ENCODE results near the gene SORL1. TPM values are rescaled to one million over a fixed set of nuclear protein-coding genes. Genes with fewer than 3 reads are reported as not detected.

Gene SORL1
- total RNA-seq, 2 donors from 2014 or later: 66.1 to 121 TPM

- intact Hi-C loops (cut with DNase I): no loop called here
- DNase-seq: no peak
- no peaks in the 10 kb centered on the region for H3K9me3 ChIP-seq
- no peaks in the 10 kb centered on the region for H3K4me1 ChIP-seq
- H3K9ac ChIP-seq (ENCODE audit: low read depth in 2 of 2, low read length in 2 of 2): no peak overlapping the region
- H3K27ac ChIP-seq: no peak overlapping the region
- TF ChIP-seq, protein P1, sequence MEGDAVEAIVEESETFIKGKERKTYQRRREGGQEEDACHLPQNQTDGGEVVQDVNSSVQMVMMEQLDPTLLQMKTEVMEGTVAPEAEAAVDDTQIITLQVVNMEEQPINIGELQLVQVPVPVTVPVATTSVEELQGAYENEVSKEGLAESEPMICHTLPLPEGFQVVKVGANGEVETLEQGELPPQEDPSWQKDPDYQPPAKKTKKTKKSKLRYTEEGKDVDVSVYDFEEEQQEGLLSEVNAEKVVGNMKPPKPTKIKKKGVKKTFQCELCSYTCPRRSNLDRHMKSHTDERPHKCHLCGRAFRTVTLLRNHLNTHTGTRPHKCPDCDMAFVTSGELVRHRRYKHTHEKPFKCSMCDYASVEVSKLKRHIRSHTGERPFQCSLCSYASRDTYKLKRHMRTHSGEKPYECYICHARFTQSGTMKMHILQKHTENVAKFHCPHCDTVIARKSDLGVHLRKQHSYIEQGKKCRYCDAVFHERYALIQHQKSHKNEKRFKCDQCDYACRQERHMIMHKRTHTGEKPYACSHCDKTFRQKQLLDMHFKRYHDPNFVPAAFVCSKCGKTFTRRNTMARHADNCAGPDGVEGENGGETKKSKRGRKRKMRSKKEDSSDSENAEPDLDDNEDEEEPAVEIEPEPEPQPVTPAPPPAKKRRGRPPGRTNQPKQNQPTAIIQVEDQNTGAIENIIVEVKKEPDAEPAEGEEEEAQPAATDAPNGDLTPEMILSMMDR (IDR thresholded peaks at IDR 0.05): no peak
- H3K36me3 ChIP-seq: no peaks in the 10 kb centered on the region
- no peaks in the 10 kb centered on the region for H3K27me3 ChIP-seq
- no peak overlapping the region for H3K4me3 ChIP-seq
Observed at GRCh38 chr11:121472312-121472711, 20.2 kb downstream of the SORL1 start.

GRCh38 chr11:121473064-121473777 is 21.1 kb downstream of the SORL1 start:
- no peak for DNase-seq
- H3K36me3 ChIP-seq: no peaks in the 10 kb centered on the region
- intact Hi-C loops (cut with DNase I): no loop called here
- H3K4me3 ChIP-seq: no peak overlapping the region
- H3K9ac ChIP-seq (ENCODE audit: low read depth in 2 of 2, low read length in 2 of 2): no peak overlapping the region
- TF ChIP-seq, protein P1 (IDR thresholded peaks at IDR 0.05): no peak
- no peak overlapping the region for H3K27ac ChIP-seq
- H3K27me3 ChIP-seq: no peaks in the 10 kb centered on the region
- no peaks in the 10 kb centered on the region for H3K9me3 ChIP-seq
- no peaks in the 10 kb centered on the region for H3K4me1 ChIP-seq

GRCh38 chr11:121474680-121475079 is 22.6 kb downstream of the SORL1 start:
- Histone ChIP-seq H3K27me3 (no peaks in the 10 kb centered on the region), H3K36me3 (no peaks in the 10 kb centered on the region), H3K9me3 (no peaks in the 10 kb centered on the region), H3K27ac (no peak overlapping the region), H3K9ac (ENCODE audit: low read depth in 2 of 2, low read length in 2 of 2) (no peak overlapping the region), H3K4me1 (no peaks in the 10 kb centered on the region), H3K4me3 (no peak overlapping the region)
- no peak for DNase-seq
- intact Hi-C loops (cut with DNase I): no loop called here
- TF ChIP-seq, protein P1 (IDR thresholded peaks at IDR 0.05): no peak

GRCh38 chr11:121476379-121477032 is 24.4 kb downstream of the SORL1 start:
- intact Hi-C loops (cut with DNase I): no loop called here
- no peaks in the 10 kb centered on the region for H3K4me1 ChIP-seq
- no peak overlapping the region for H3K27ac ChIP-seq
- H3K4me3 ChIP-seq: no peak overlapping the region
- H3K36me3 ChIP-seq: no peaks in the 10 kb centered on the region
- TF ChIP-seq, protein P1 (IDR thresholded peaks at IDR 0.05): no peak
- DNase-seq: no peak
- H3K9me3 ChIP-seq: no peaks in the 10 kb centered on the region
- H3K9ac ChIP-seq (ENCODE audit: low read depth in 2 of 2, low read length in 2 of 2): no peak overlapping the region
- H3K27me3 ChIP-seq: no peaks in the 10 kb centered on the region

DNA sequence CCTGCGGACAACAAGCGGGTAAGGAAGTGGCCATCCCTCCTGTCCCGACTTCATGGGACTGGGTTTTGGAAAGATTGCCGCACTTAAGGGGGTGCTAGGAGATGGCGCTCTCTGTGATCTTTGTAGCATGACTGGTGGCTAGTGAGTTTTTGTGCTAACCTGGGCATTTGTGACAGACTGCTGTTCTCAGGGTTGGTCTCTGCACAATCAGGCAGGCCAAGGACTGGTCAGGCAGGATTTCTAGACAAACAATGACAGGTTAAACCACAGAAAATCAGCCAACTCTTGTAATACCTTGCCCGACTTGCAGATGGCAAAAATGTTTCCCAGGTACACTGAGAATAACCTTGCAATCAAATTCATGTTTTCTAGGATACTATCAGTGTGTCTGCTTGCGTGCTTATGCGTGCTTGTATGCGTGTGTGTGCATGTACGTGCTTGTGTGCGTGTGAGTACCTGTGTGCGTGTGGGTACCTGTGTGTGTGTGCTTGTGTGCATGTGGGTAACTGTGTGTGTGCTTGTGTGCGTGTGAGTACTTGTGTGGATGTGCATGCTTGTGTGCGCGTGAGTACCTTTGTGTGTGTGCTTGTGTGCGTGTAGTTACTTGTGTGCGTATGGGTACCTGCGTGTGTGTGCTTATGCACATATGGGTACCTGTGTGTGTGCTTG is 26.2 kb downstream of the SORL1 start:
- H3K27ac ChIP-seq: no peak overlapping the region

More for the DNA sequence above, 26.2 kb downstream of the SORL1 start:
- intact Hi-C loops (cut with DNase I): no loop called here
- H3K36me3 ChIP-seq: no peaks in the 10 kb centered on the region
- no peak overlapping the region for H3K9ac ChIP-seq (ENCODE audit: low read depth in 2 of 2, low read length in 2 of 2)
- H3K9me3 ChIP-seq: no peaks in the 10 kb centered on the region
- H3K4me3 ChIP-seq: no peak overlapping the region
- TF ChIP-seq, protein P1 (IDR thresholded peaks at IDR 0.05): no peak
- H3K4me1 ChIP-seq: no peaks in the 10 kb centered on the region
- no peak for DNase-seq
- no peaks in the 10 kb centered on the region for H3K27me3 ChIP-seq

Measured in colonic mucosa (tissue), 4 donors.